HEK293 (cell line): ENCODE data around the gene B4GALT1.
A peak's percentile ranks its signal among the peaks of the same experiment; 100 is the strongest.

Experiments used
- CTCF ChIA-PET: fragments of 350-600 bp; formaldehyde crosslinking; extraction: SDS; loops from one replicate; lab custom pipeline; 2021; ENCODE audit warnings: antibody characterized with exemption; lab: Yijun Ruan, JAX
- POLR2A ChIA-PET: fragments of 300-600 bp; formaldehyde crosslinking; extraction: SDS; loops from one replicate; lab custom pipeline; 2020; ENCODE audit warnings: antibody characterized with exemption, inconsistent platforms; lab: Yijun Ruan, JAX
- H3K27ac ChIP-seq: fragments of 200-500 bp; sonication (Bioruptor generic); 2 replicates; pipeline ENCODE4 v1.5.1; 2014; ENCODE audit warnings: low read depth, low read length, control low read depth, inconsistent platforms; ENCODE audit errors: extremely low read depth
- H3K36me3 ChIP-seq, 2 experiments: fragments of 200-500 bp in 1 of 2; sonication (Bioruptor generic) in 1 of 2; 1 replicate in 1 of 2; 2 replicates in 1 of 2; pipeline ENCODE4 v1.5.1; 2014 to 2017; ENCODE audit warnings: inconsistent platforms in 2 of 2, low read length in 2 of 2; ENCODE audit not compliant: control insufficient read depth in 2 of 2, insufficient read depth in 1 of 2
- H3K4me1 ChIP-seq: fragments of 200-500 bp; sonication (Bioruptor generic); 2 replicates; pipeline ENCODE4 v1.5.1; 2014; ENCODE audit warnings: mild to moderate bottlenecking, low read length, inconsistent platforms; ENCODE audit not compliant: control insufficient read depth, insufficient read depth
- H3K4me3 ChIP-seq: 2 replicates; pipeline ENCODE4 v1.5.1; 2011; ENCODE audit warnings: low read depth, mild to moderate bottlenecking, control low read depth, low read length, moderate library complexity
- H3K9me3 ChIP-seq: fragments of 200-500 bp; sonication (Bioruptor generic); 2 replicates; pipeline ENCODE4 v1.5.1; 2014; ENCODE audit warnings: low read depth, low read length, inconsistent platforms; ENCODE audit not compliant: control insufficient read depth, insufficient read depth
- HIC1 ChIP-seq: fragments of 450-650 bp; formaldehyde crosslinking; IDR thresholded peaks from 2 replicates; pipeline ENCODE4 v1.5.1; 2016; ENCODE audit warnings: missing biosample characterization, missing genetic modification characterization
- OSR2 ChIP-seq: fragments of 450-650 bp; formaldehyde crosslinking; IDR thresholded peaks from 2 replicates; pipeline ENCODE4 v1.5.1; 2016; ENCODE audit warnings: missing biosample characterization, missing genetic modification characterization
- SP2 ChIP-seq: fragments of 450-650 bp; formaldehyde crosslinking; IDR thresholded peaks from 2 replicates; pipeline ENCODE4 v1.5.1; 2016; ENCODE audit warnings: missing biosample characterization, missing genetic modification characterization
- ZFP37 ChIP-seq: fragments of 450-650 bp; formaldehyde crosslinking; IDR thresholded peaks from 2 replicates; pipeline ENCODE4 v1.5.1; 2016; ENCODE audit warnings: missing biosample characterization, missing genetic modification characterization
- ZIC2 ChIP-seq: fragments of 450-650 bp; formaldehyde crosslinking; IDR thresholded peaks from 2 replicates; pipeline ENCODE4 v1.5.1; 2016; ENCODE audit warnings: missing biosample characterization, missing genetic modification characterization
- ZNF555 ChIP-seq: fragments of 450-650 bp; formaldehyde crosslinking; conservative IDR thresholded peaks from 2 replicates; pipeline ENCODE4 v1.5.1; 2017; ENCODE audit warnings: missing biosample characterization, mild to moderate bottlenecking, missing genetic modification characterization, inconsistent platforms
- ZNF580 ChIP-seq: fragments of 450-650 bp; formaldehyde crosslinking; IDR thresholded peaks from 2 replicates; pipeline ENCODE4 v1.5.1; 2016; ENCODE audit warnings: missing biosample characterization, missing genetic modification characterization
- ZNF600 ChIP-seq: fragments of 450-650 bp; formaldehyde crosslinking; IDR thresholded peaks from 2 replicates; pipeline ENCODE4 v1.5.1; 2016; ENCODE audit warnings: missing biosample characterization, missing genetic modification characterization
- ZNF629 ChIP-seq: fragments of 450-650 bp; formaldehyde crosslinking; IDR thresholded peaks from 2 replicates; pipeline ENCODE4 v1.5.1; 2017; ENCODE audit warnings: missing biosample characterization, missing genetic modification characterization
- ZNF654 ChIP-seq: fragments of 450-650 bp; formaldehyde crosslinking; IDR thresholded peaks from 2 replicates; pipeline ENCODE4 v1.5.1; 2016; ENCODE audit warnings: low read depth, missing biosample characterization, missing genetic modification characterization
- ZNF791 ChIP-seq: fragments of 450-650 bp; formaldehyde crosslinking; IDR thresholded peaks from 2 replicates; pipeline ENCODE4 v1.5.1; 2016; ENCODE audit warnings: missing biosample characterization, missing genetic modification characterization
- ZSCAN18 ChIP-seq: fragments of 450-650 bp; formaldehyde crosslinking; IDR thresholded peaks from 2 replicates; pipeline ENCODE4 v1.5.1; 2016; ENCODE audit warnings: missing biosample characterization, missing genetic modification characterization
- TF ChIP-seq, protein P1 (sequence below): fragments of 450-650 bp; formaldehyde crosslinking; conservative IDR thresholded peaks from 2 replicates; pipeline ENCODE4 v1.5.1; 2016; ENCODE audit warnings: low read depth, missing biosample characterization, missing genetic modification characterization
- TF ChIP-seq, protein P2 (sequence below): fragments of 450-650 bp; formaldehyde crosslinking; IDR thresholded peaks from 2 replicates; pipeline ENCODE4 v1.5.1; 2016; ENCODE audit warnings: missing biosample characterization, missing genetic modification characterization
- TF ChIP-seq, protein P3 (sequence below): fragments of 450-650 bp; formaldehyde crosslinking; conservative IDR thresholded peaks from 2 replicates; pipeline ENCODE4 v1.5.1; 2016; ENCODE audit warnings: low read depth, missing biosample characterization, missing genetic modification characterization

B4GALT1 gene

DNA sequence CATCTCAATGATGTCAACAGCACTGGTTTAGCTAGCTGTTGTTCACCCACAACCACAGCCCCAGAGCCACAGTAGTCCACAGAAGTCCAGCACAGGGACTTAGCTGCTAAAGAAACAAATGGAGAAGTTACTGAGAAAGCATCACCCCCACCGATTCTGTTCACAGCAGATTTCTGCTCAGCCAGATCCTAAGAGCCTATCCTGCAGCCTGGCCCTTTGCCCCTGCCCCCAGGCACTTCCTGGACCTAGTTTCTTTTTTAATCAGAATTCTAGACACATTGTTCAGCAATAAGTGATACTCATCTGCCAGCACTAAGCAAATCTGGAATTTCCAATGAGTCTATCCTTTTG is 7.4 kb downstream of the B4GALT1 start:
- CTCF ChIA-PET = interaction anchor here (0.6 to 2.5 kb wide), 4 partner anchors 9 to 67 kb away, joined by 3 to 13 read pairs (median 6); no protein-coding TSS in a partner anchor
- H3K4me1 ChIP-seq = peaks cover 41% of the 10 kb centered on the region
- H3K36me3 ChIP-seq = no peaks in the 10 kb centered on the region
- H3K9me3 ChIP-seq = no peaks in the 10 kb centered on the region
- TF ChIP-seq ZFP37 = no peak
- TF ChIP-seq ZNF600 = 0 out of 2 replicates have a peak, but pooled peaks have one; percentile 37
- no peak for TF ChIP-seq ZNF791 (tag by site-specific recombination)
- TF ChIP-seq, protein P1, sequence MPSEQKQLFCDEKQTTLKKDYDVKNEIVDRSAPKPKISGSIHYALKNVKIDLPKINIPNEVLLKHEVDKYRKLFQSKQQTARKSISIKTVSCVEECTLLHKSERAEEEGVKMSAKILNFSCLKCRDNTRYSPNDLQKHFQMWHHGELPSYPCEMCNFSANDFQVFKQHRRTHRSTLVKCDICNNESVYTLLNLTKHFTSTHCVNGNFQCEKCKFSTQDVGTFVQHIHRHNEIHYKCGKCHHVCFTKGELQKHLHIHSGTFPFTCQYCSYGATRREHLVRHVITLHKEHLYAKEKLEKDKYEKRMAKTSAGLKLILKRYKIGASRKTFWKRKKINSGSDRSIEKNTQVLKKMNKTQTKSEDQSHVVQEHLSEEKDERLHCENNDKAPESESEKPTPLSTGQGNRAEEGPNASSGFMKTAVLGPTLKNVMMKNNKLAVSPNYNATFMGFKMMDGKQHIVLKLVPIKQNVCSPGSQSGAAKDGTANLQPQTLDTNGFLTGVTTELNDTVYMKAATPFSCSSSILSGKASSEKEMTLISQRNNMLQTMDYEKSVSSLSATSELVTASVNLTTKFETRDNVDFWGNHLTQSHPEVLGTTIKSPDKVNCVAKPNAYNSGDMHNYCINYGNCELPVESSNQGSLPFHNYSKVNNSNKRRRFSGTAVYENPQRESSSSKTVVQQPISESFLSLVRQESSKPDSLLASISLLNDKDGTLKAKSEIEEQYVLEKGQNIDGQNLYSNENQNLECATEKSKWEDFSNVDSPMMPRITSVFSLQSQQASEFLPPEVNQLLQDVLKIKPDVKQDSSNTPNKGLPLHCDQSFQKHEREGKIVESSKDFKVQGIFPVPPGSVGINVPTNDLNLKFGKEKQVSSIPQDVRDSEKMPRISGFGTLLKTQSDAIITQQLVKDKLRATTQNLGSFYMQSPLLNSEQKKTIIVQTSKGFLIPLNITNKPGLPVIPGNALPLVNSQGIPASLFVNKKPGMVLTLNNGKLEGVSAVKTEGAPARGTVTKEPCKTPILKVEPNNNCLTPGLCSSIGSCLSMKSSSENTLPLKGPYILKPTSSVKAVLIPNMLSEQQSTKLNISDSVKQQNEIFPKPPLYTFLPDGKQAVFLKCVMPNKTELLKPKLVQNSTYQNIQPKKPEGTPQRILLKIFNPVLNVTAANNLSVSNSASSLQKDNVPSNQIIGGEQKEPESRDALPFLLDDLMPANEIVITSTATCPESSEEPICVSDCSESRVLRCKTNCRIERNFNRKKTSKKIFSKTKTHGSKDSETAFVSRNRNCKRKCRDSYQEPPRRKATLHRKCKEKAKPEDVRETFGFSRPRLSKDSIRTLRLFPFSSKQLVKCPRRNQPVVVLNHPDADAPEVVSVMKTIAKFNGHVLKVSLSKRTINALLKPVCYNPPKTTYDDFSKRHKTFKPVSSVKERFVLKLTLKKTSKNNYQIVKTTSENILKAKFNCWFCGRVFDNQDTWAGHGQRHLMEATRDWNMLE = no peak
- peak; percentile 48; the same call in 1 of the 2 replicates for TF ChIP-seq OSR2 (tag by site-specific recombination)
- TF ChIP-seq ZSCAN18 = no peak
- no peak for TF ChIP-seq ZNF580 (tag by site-specific recombination)
- TF ChIP-seq ZNF654 (tag by site-specific recombination) = no peak
- 0 out of 2 replicates have a peak, but pooled peaks have one; percentile 5 for TF ChIP-seq ZNF629 (tag by site-specific recombination)
- no peak overlapping the region for H3K4me3 ChIP-seq
- POLR2A ChIA-PET = interaction anchor here (0.6 to 5.7 kb wide), 5 partner anchors 8 to 869 kb away, joined by 3 to 33 read pairs (median 7); partner anchors contain the start of gene DNAJA1
- no peak overlapping the region for H3K27ac ChIP-seq

GRCh38 chr9:33158843-33159776 is 8.0 kb downstream of the B4GALT1 start:
- Histone ChIP-seq H3K4me3 (no peak overlapping the region), H3K9me3 (no peaks in the 10 kb centered on the region), H3K27ac (no peak overlapping the region), H3K4me1 (peaks cover 38% of the 10 kb centered on the region), H3K36me3 (no peaks in the 10 kb centered on the region)
- POLR2A ChIA-PET = interaction anchor here (0.6 to 5.7 kb wide), 5 partner anchors 8 to 870 kb away, joined by 3 to 33 read pairs (median 3); partner anchors contain the start of genes B4GALT1 and DNAJA1
- CTCF ChIA-PET = interaction anchor here (0.6 to 2.5 kb wide), 4 partner anchors 8 to 41 kb away, joined by 3 to 13 read pairs (median 6); no protein-coding TSS in a partner anchor
- TF ChIP-seq SP2 (tag by site-specific recombination) (0 out of 2 replicates have a peak, but pooled peaks have one; percentile 16), ZNF555 (tag by site-specific recombination) (no peak), ZIC2 (peak; percentile 89), HIC1 (peak; percentile 67; the same call in 1 of the 2 replicates), ZNF600 (no peak; the same call in 1 of the 2 replicates)
- TF ChIP-seq, protein P2, sequence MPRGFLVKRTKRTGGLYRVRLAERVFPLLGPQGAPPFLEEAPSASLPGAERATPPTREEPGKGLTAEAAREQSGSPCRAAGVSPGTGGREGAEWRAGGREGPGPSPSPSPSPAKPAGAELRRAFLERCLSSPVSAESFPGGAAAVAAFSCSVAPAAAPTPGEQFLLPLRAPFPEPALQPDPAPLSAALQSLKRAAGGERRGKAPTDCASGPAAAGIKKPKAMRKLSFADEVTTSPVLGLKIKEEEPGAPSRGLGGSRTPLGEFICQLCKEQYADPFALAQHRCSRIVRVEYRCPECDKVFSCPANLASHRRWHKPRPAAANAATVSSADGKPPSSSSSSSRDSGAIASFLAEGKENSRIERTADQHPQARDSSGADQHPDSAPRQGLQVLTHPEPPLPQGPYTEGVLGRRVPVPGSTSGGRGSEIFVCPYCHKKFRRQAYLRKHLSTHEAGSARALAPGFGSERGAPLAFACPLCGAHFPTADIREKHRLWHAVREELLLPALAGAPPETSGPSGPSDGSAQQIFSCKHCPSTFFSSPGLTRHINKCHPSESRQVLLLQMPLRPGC (tag by site-specific recombination) = peak; percentile 28; the same call in 1 of the 2 replicates
- TF ChIP-seq, protein P3, sequence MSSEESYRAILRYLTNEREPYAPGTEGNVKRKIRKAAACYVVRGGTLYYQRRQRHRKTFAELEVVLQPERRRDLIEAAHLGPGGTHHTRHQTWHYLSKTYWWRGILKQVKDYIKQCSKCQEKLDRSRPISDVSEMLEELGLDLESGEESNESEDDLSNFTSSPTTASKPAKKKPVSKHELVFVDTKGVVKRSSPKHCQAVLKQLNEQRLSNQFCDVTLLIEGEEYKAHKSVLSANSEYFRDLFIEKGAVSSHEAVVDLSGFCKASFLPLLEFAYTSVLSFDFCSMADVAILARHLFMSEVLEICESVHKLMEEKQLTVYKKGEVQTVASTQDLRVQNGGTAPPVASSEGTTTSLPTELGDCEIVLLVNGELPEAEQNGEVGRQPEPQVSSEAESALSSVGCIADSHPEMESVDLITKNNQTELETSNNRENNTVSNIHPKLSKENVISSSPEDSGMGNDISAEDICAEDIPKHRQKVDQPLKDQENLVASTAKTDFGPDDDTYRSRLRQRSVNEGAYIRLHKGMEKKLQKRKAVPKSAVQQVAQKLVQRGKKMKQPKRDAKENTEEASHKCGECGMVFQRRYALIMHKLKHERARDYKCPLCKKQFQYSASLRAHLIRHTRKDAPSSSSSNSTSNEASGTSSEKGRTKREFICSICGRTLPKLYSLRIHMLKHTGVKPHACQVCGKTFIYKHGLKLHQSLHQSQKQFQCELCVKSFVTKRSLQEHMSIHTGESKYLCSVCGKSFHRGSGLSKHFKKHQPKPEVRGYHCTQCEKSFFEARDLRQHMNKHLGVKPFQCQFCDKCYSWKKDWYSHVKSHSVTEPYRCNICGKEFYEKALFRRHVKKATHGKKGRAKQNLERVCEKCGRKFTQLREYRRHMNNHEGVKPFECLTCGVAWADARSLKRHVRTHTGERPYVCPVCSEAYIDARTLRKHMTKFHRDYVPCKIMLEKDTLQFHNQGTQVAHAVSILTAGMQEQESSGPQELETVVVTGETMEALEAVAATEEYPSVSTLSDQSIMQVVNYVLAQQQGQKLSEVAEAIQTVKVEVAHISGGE (tag by site-specific recombination) = no peak
